K562 (cell line): ENCODE measurements around the gene SKIC2. TPM values are rescaled to one million over a fixed set of nuclear protein-coding genes. Genes with fewer than 3 reads are reported as not detected.

ENCODE experiments used
- ARID2 ChIP-seq: fragments of 450-650 bp; IDR thresholded peaks from 2 replicates; pipeline ENCODE4 v1.6.1; 2017; ENCODE audit warnings: antibody characterized with exemption, mild to moderate bottlenecking
- ATF3 ChIP-seq, 2 experiments: fragments of 450-650 bp in 1 of 2; sonication (generic) in 1 of 2; formaldehyde crosslinking in 1 of 2; IDR thresholded peaks in 1 of 2; conservative IDR thresholded peaks in 1 of 2; 2 replicates each; pipeline versions ENCODE4 v1.6.1 to v1.8.1; 2016 to 2023; ENCODE audit warnings: mild to moderate bottlenecking in 2 of 2, moderate library complexity in 2 of 2, inconsistent platforms in 1 of 2, missing genetic modification reagents in 1 of 2
- BRD9 ChIP-seq: fragments of 450-650 bp; IDR thresholded peaks from 2 replicates; pipeline ENCODE4 v1.6.1; 2018; ENCODE audit warnings: low read depth; ENCODE audit not compliant: partially characterized antibody
- COPS2 ChIP-seq: fragments of 450-650 bp; conservative IDR thresholded peaks from 2 replicates; pipeline ENCODE4 v1.6.1; 2016; ENCODE audit warnings: mild to moderate bottlenecking, moderate library complexity
- GTF2B ChIP-seq: IDR thresholded peaks from 2 replicates; pipeline ENCODE4 v1.6.1; 2011; ENCODE audit not compliant: insufficient read length; ENCODE audit errors: extremely low read depth
- HDAC3 ChIP-seq: fragments of 450-650 bp; IDR thresholded peaks from 2 replicates; pipeline ENCODE4 v1.6.1; 2018; ENCODE audit warnings: borderline replicate concordance, mild to moderate bottlenecking, moderate library complexity; ENCODE audit not compliant: partially characterized antibody
- HSF4 ChIP-seq: fragments of 250-450 bp; sonication (Bioruptor Pico); IDR thresholded peaks from 2 replicates; pipeline ENCODE4 v2.1.2; 2022; ENCODE audit warnings: mild to moderate bottlenecking, moderate library complexity, borderline replicate concordance
- IFI16 ChIP-seq: fragments of 250-450 bp; sonication (Bioruptor Pico); IDR thresholded peaks from 2 replicates; pipeline ENCODE4 v2.1.2; 2022; ENCODE audit warnings: mild to moderate bottlenecking, inconsistent platforms
- KAT7 ChIP-seq: sonication (generic); formaldehyde crosslinking; IDR thresholded peaks from 2 replicates; pipeline ENCODE4 v1.8.0; 2022; ENCODE audit warnings: missing genetic modification reagents, mild to moderate bottlenecking, borderline replicate concordance
- LEF1 ChIP-seq: fragments of 450-650 bp; IDR thresholded peaks from 2 replicates; pipeline ENCODE4 v1.6.1; 2016; ENCODE audit warnings: mild to moderate bottlenecking
- NR2C1 ChIP-seq, 2 experiments: fragments of 450-650 bp; IDR thresholded peaks; 2 replicates each; pipeline ENCODE4 v1.6.1; 2017; ENCODE audit warnings: mild to moderate bottlenecking in 2 of 2, antibody characterized with exemption in 1 of 2, inconsistent platforms in 1 of 2, missing compliant biosample characterization in 1 of 2, missing genetic modification characterization in 1 of 2
- PTTG1 ChIP-seq: fragments of 450-650 bp; IDR thresholded peaks from 2 replicates; pipeline ENCODE4 v1.6.1; 2016; ENCODE audit warnings: low read depth, mild to moderate bottlenecking, missing genetic modification characterization, missing compliant biosample characterization
- RUNX1 ChIP-seq: sonication (generic); IDR thresholded peaks from 2 replicates; pipeline ENCODE4 v1.6.1; 2016; ENCODE audit warnings: antibody characterized with exemption, low read depth
- SIRT6 ChIP-seq: IDR thresholded peaks from one replicate; pipeline ENCODE4 v1.6.1; 2012; ENCODE audit warnings: low read depth, mild to moderate bottlenecking, control low read depth, inconsistent platforms, low read length, moderate library complexity
- SRSF1 ChIP-seq: fragments of 200-400 bp; formaldehyde crosslinking; IDR thresholded peaks from 2 replicates; pipeline ENCODE4 v1.6.1; 2017; ENCODE audit warnings: mild to moderate bottlenecking, low read depth, low read length, moderate library complexity
- TBP ChIP-seq: optimal IDR thresholded peaks from 2 replicates; pipeline ENCODE3; 2011; ENCODE audit warnings: low read depth, low read length, improper control_type of control experiment
- USF2 ChIP-seq: sonication (generic); formaldehyde crosslinking; IDR thresholded peaks from 2 replicates; pipeline ENCODE4 v1.5.0; 2020; ENCODE audit warnings: missing genetic modification reagents
- XRCC3 ChIP-seq: fragments of 450-650 bp; IDR thresholded peaks from 2 replicates; pipeline ENCODE4 v1.6.1; 2017; ENCODE audit warnings: mild to moderate bottlenecking, moderate library complexity
- XRCC5 ChIP-seq: fragments of 200-400 bp; formaldehyde crosslinking; IDR thresholded peaks from 2 replicates; pipeline ENCODE4 v1.6.1; 2017; ENCODE audit warnings: low read depth, mild to moderate bottlenecking, low read length
- ZBTB5 ChIP-seq: fragments of 450-650 bp; IDR thresholded peaks from 2 replicates; pipeline ENCODE4 v1.6.1; 2017; ENCODE audit warnings: antibody characterized with exemption
- ZC3H11A ChIP-seq: IDR thresholded peaks from 2 replicates; pipeline ENCODE4 v1.6.1; 2012; ENCODE audit warnings: low read depth, low read length, improper control_type of control experiment
- ZEB2 ChIP-seq: fragments of 450-650 bp; IDR thresholded peaks from 2 replicates; pipeline ENCODE4 v1.6.1; 2016
- ZNF224 ChIP-seq: sonication (generic); formaldehyde crosslinking; IDR thresholded peaks from 2 replicates; pipeline ENCODE4 v1.8.0; 2022; ENCODE audit warnings: mild to moderate bottlenecking, missing genetic modification reagents
- ZNF707 ChIP-seq: fragments of 250-450 bp; sonication (Bioruptor Pico); conservative IDR thresholded peaks from 2 replicates; pipeline ENCODE4 v1.8.0; 2022; ENCODE audit warnings: inconsistent platforms, mild to moderate bottlenecking, moderate library complexity
- polyA plus RNA-seq, 8 experiments: library from polyadenylated mRNA; depleted of rRNA in 4 of 8; stranded (reverse) in 5 of 8; unstranded in 3 of 8; fragments of >200 nt; fragmentation: Nextera tagmentation in 2 of 8; fragmentation: Illumina TruSeq in 1 of 8; extraction: Ambion mirVana in 2 of 8; extraction: Trizol in 1 of 8; gene quantifications; 2 replicates each; pipeline versions ENCODE4 v1.2.1 to v1.2.3, GENCODE V29; 2011 to 2014; ENCODE audit warnings: inconsistent platforms in 1 of 8, missing spikeins in 1 of 8
- total RNA-seq, 7 experiments: library from RNA; depleted of rRNA in 6 of 7; stranded (reverse); fragments of >200 nt in 6 of 7; fragmentation: Illumina TruSeq in 2 of 7; extraction: Trizol in 2 of 7; gene quantifications; 2 replicates each; pipeline versions ENCODE4 v1.2.1 to v1.2.3, GENCODE V29; 2011 to 2021; ENCODE audit warnings: low replicate concordance in 1 of 7

SKIC2 gene
- total and polyA plus RNA-seq, 9 of the 15 experiments (the other 6 are each of a cell fraction or from before 2014, with no cell fraction given) = 3.3 to 94.6 (median 38.8) TPM

GRCh38 chr6:31972709-31973350, 13.9 kb downstream of the SKIC2 start (continued):
- TF ChIP-seq USF2 = no peak
- no peak for TF ChIP-seq GTF2B
- peak; percentile 98 for TF ChIP-seq KAT7 (CRISPR knock-in tag)
- no peak for TF ChIP-seq XRCC3
- no peak for TF ChIP-seq BRD9
- TF ChIP-seq SIRT6 = no peak
- 0 out of 2 replicates have a peak, but pooled peaks have one; percentile 48 for TF ChIP-seq ZNF707 (CRISPR knock-in tag)
- TF ChIP-seq COPS2 = no peak
- TF ChIP-seq NR2C1 (IDR thresholded peaks at IDR 0.05) = 0 out of 2 replicates have a peak, but pooled peaks have one; percentile 23
- TF ChIP-seq NR2C1 (tag; IDR thresholded peaks at IDR 0.05) = peak; percentile 60; the same call in 1 of the 2 replicates
- no peak for TF ChIP-seq XRCC5
- peak; percentile 14 for TF ChIP-seq HDAC3
- 0 out of 2 replicates have a peak, but pooled peaks have one; percentile 29 for TF ChIP-seq ZEB2
- TF ChIP-seq IFI16 = no peak
- TF ChIP-seq PTTG1 = no peak
- peak; percentile 52; the same call in 1 of the 2 replicates for TF ChIP-seq LEF1
- peak; percentile 40; the same call in 1 of the 2 replicates for TF ChIP-seq ATF3 (IDR thresholded peaks at IDR 0.05)
- 0 out of 2 replicates have a peak, but pooled peaks have one; percentile 35 for TF ChIP-seq ATF3 (CRISPR knock-in tag; conservative IDR thresholded peaks at IDR 0.05)
- TF ChIP-seq ARID2 = peak; percentile 38; the same call in 1 of the 2 replicates
- no peak for TF ChIP-seq ZBTB5
- peak; percentile 47; the same call in 1 of the 2 replicates for TF ChIP-seq HSF4 (CRISPR knock-in tag)
- no peak for TF ChIP-seq ZC3H11A
- TF ChIP-seq TBP = peak; percentile 47
- TF ChIP-seq ZNF224 (CRISPR knock-in tag) = no peak
- 0 out of 2 replicates have a peak, but pooled peaks have one; percentile 30 for TF ChIP-seq SRSF1
- TF ChIP-seq RUNX1 = no peak
